Measurements from ENCODE around the gene TMEM167B.

Gene TMEM167B

DNA sequence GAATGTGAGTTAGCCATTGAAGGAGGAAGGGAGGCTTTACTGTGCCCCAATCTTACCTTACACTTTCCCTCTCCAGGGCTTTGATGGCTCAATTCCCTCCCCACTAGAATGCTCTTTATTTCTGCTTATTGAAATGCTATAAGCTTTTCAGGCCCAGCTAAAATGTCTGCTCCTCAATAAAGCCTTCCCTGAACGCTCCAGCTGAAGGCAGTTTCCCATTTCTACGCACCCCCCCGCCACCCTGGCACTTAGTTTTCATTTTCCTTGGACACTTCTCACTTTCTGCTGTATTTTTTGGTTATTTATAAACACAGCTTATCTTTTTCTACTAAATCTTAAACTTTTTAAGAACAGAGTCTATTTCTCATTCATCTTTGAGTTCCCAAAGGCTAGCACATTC is 7.1 kb upstream of the TMEM167B start:
- DNase-seq (ENCODE audit: low read depth): no peak

DNA sequence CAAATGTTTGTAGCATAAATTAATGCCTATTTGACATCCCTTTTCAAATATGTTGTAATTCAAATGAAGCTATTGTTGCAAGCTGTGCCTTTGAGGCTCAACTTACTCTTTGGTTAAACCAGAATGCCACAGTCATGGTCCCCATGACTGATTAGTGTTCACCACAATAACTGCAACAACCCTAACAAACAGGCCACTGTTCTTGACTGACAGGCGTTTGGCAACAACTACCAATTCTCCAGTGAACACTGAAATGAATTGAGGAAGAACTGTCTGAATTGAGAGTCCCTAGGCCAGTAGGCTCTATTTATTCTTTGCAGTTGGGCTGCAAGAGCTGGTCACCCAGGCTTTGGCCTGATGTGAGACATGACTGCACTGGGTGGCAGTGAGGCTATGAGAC is 6.6 kb upstream of the TMEM167B start:
- DNase-seq (ENCODE audit: low read depth): no peak

GRCh38 chr1:109084563-109085517 is 5.7 kb upstream of the TMEM167B start:
- DNase-seq (ENCODE audit: low read depth): no peak

GRCh38 chr1:109089242-109090015 is 1.1 kb upstream of the TMEM167B start:
- no peak for DNase-seq (ENCODE audit: low read depth)

GRCh38 chr1:109091078-109091838 is 694 bp downstream of the TMEM167B start:
- DNase-seq (ENCODE audit: low read depth): no peak

DNA sequence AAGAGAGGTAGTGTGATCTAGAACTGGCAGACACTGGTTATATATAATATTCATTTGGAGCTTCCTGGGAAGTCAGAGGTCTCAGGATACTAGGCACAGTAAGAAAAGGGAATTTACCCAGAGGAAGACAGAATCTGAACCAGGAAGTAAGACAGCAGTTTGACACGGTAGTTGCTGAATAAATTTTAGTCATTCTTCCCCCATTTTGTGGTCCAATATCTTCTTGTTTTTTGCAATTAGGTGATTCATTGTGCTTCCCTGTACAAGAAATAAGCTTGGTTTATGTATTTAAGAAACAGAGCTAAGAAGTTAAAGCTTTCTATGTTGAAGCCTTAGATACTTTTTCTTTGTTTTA is 1.3 kb downstream of the TMEM167B start:
- no peak for DNase-seq (ENCODE audit: low read depth)

DNA sequence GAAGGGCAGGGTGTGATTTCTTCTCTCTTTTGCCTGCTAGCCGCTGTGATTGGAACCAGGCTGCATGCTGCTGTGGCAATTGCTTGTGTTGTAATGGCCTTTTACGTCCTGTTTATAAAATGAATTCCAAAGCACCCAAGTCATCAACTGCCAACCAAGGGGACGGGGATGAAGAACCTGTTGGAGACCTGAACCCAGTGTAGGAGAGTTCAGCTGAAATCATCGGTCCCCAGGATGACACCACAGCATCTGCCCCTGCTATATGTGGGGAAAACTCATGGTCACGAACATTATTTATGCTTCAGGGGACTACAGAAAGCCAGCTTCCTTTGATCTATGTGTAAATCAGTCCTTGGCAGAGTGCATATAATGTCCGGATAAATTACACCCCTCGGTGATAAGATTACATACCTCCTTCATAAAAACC is 3.8 kb downstream of the TMEM167B start:
- DNase-seq (ENCODE audit: low read depth): no peak

DNA sequence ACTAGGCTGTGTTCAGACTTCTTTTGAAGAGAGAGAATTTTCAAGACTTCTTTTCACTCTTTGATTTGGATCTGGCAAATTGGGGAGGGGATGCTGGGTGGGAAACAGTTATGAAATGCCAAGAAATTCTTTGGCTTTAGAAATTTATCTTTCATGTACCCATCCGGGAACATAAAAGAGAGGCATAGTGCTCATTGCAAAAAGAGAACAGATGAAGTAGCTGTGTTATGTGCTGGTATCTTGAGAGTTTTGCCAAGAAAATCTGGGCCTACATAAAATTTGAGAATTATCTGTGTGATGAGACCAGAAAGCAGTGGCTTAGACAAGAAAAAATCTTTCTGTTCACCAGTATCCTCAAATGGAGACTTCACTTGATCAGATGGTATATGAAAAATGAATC is 4.3 kb downstream of the TMEM167B start:
- no peak for DNase-seq (ENCODE audit: low read depth)

- DNase-seq (ENCODE audit: low read depth): no peak
These were observed 5.1 kb downstream of the TMEM167B start for GRCh38 chr1:109095631-109096030.

DNA sequence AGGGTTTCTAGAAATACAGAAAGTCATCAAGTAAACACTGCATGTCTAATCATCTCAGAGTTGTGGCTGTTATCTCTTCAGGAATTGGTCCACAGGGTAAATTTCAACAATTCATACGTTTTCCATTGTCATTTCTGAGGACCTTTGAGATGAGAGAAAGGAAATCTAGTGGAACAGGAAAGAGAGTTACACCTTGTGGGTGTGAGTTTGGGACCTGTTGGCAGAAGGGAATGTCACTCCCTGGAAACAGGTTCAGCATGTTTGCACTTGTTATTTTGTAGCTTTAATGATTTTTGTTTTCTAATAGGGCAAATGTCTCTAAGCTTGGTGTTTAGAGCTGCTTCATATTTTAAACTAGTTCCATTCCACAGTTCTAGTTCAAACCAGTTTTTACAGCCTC is 5.6 kb downstream of the TMEM167B start:
- DNase-seq (ENCODE audit: low read depth): no peak

- DNase-seq (ENCODE audit: low read depth): peak; percentile 83
These were observed 9.6 kb downstream of the TMEM167B start for GRCh38 chr1:109099938-109100773.

GRCh38 chr1:109104364-109105151 is 14.0 kb downstream of the TMEM167B start:
- DNase-seq (ENCODE audit: low read depth): no peak

GRCh38 chr1:109105881-109106280 is 15.3 kb downstream of the TMEM167B start:
- no peak for DNase-seq (ENCODE audit: low read depth)

DNA sequence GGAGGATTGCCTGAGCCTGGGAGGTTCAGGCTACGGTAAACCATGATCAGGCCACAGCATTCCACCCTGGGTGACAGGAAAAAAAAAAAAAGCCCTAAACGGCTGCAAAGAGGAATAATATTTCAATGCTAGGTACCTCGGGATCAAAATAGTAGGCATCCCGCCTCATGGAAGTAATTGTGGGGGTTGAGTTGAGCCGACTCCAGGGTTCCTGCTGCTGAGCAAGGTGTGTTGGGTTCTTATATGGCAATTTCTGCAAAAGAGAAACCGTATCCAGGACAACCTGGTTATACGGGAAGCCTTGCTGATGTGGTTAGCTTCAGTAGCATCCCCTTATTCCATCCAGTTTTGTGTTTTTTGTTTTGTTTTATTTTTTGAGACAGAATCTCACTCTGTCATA is 17.2 kb downstream of the TMEM167B start:
- no peak for DNase-seq (ENCODE audit: low read depth)

DNA sequence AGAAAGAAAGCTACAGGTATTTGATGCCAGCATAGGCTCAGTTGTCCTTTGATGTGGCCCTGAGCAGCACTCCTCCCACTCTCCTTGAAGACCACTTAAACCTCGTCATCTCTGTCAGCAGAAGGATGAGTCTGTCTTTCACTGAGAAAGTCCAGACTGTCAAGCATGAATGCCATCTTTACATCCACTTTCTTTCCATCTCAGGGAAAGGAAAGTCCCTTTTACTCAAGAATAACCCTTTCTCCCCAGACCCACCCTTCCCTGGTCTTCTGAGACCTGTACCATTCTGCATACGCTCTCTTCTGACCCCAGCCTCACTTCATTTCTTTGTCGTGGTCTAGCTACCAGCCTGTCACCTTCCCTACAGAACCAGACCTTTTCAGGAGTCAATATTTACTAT is 19.3 kb downstream of the TMEM167B start:
- DNase-seq (ENCODE audit: low read depth): no peak

- DNase-seq (ENCODE audit: low read depth): no peak
These were observed 21.0 kb downstream of the TMEM167B start for GRCh38 chr1:109111386-109112055.

DNA sequence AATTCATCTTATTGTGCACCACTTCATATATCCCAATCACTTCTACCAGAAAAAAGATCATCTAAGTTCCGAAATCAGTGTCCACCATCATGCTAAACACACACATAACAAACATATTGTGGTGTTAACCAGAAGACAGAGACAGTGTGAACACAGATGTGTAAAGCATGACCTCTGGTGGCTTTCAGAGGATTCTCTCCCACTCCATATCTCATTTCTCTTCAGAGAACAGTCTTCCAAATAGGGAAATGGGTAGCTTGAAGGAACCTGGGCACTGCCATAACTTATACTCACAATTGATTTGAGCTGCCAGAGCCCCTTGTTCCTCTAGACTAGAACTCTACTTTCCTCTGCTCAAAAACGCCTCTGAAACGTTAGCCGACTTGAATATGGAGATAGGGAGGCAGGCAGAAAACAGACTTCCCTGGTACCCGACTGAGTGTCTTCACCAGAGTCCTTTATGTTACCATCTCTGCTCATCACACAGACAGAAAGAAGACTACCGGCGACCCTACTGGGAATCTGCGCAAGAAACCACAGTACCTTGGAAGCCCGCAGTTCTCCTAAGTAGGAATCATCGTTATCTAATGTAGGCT is 21.6 kb downstream of the TMEM167B start:
- no peak for DNase-seq (ENCODE audit: low read depth)

- no peak for DNase-seq (ENCODE audit: low read depth)
These were observed 22.2 kb downstream of the TMEM167B start for GRCh38 chr1:109112652-109113285.

Measured in HS-5 (cell line).